ENCODE results near the gene ABI3BP. TPM values are rescaled to one million over a fixed set of nuclear protein-coding genes. Genes with fewer than 3 reads are reported as not detected.

ABI3BP gene
- total and polyA plus RNA-seq, 4 donors, result 5.4 to 49.5 (median 39.3) TPM

DNA sequence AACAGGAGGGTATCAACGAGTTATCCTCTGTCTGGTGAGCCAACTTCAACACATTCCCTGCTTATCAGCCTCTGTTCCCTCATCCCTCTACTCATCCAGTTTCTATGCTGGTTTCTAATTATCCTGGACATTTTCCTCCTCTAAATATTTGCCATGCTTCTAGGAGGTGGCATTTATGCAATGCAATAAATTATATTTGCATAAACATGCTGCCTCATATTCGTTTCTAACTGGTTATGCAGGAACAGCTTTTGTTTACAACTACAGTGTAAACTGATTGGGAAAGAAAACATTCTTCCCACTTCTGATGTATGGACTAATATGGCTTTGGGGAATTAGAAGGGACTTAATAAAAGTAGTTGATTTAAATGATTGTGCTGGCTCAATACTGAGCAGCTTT is 161.6 kb downstream of the ABI3BP start:
- 89% methylated on average over 1 of the region's 2 CpGs for WGBS (ENCODE audit: insufficient coverage)
- DNase-seq (ENCODE audit: low read depth in 4 of 6, low spot score in 6 of 6), result no peak
- H3K27me3 ChIP-seq (ENCODE audit: control insufficient read depth, insufficient read depth, low read length), result no peaks in the 10 kb centered on the region
- no peaks in the 10 kb centered on the region for H3K9me3 ChIP-seq (ENCODE audit: control insufficient read depth, insufficient read depth, low read length)
- no peaks in the 10 kb centered on the region for H3K36me3 ChIP-seq (ENCODE audit: control insufficient read depth, insufficient read depth, low read length)
- peaks cover 4% of the 10 kb centered on the region for H3K4me1 ChIP-seq (ENCODE audit: control insufficient read depth, insufficient read depth, low read length)
- no peak overlapping the region for H3K27ac ChIP-seq (ENCODE audit: low read depth, low read length)
- H3K4me3 ChIP-seq (ENCODE audit: low read depth, low read length), result no peak overlapping the region

DNA sequence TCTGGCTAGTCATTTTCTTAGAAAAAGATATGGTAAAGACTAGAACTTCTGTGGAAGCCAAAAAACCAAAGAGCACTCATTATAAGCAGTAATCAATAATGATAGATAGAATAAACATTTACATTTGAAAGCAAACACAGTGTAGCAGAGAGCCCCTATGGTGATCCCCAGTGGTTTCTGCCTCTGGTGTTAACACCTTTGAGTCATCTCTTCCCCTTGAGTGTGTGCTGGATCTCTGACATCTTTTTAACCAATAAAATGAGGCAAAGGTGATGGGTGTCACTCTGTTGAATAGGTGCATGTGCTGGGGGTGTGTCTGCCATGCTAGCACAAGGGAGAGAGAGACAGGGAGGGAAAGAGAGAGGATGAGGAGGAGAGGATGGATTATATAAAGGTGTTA is 162.3 kb downstream of the ABI3BP start:
- Histone ChIP-seq H3K27me3 (ENCODE audit: control insufficient read depth, insufficient read depth, low read length) (no peaks in the 10 kb centered on the region), H3K4me1 (ENCODE audit: control insufficient read depth, insufficient read depth, low read length) (peaks cover 4% of the 10 kb centered on the region), H3K4me3 (ENCODE audit: low read depth, low read length) (no peak overlapping the region), H3K36me3 (ENCODE audit: control insufficient read depth, insufficient read depth, low read length) (no peaks in the 10 kb centered on the region), H3K9me3 (ENCODE audit: control insufficient read depth, insufficient read depth, low read length) (no peaks in the 10 kb centered on the region), H3K27ac (ENCODE audit: low read depth, low read length) (no peak overlapping the region)
- DNase-seq (ENCODE audit: low read depth in 4 of 6, low spot score in 6 of 6), result no peak

DNA sequence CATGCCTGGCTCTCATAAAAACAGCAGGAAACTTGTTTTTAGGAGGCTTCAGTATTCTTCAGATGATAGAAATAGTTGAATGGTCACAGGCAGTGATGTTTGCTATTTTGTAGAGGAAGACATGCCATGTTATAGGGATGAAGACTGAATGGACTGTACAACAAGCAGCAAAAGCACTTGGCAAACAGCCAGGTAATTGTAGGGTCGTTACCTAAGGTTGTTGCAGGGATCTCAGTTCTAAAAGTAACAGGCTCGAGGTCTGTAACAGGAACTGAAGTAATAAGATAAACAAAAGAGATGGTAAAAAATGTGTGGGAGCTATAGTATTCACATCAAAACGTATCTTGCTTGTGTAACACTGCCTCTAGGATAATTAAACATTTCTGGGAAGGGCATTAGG is 167.6 kb downstream of the ABI3BP start:
- WGBS (ENCODE audit: insufficient coverage), result 21% methylated on average over 2 of the region's 3 CpGs
- no peaks in the 10 kb centered on the region for H3K36me3 ChIP-seq (ENCODE audit: control insufficient read depth, insufficient read depth, low read length)

DNA sequence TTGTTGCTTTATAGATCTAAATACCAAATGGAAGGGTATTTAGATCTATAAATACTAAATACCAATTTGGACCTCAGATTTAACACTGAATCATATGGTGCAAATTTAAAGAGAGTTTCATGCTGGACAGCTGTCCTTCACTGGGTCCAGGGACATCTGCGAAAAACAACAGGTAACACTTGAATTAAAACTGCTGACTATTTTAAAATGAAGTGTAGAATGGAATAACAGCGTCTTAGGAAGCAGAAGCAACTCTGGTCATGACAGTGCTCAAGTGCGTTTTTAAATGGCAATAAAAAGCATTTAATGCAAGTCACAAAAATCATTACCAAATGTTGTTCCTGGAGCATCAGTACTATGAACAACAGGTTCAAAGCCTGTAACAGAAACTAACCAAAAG is 177.6 kb downstream of the ABI3BP start:
- no peak for DNase-seq (ENCODE audit: low read depth in 4 of 6, low spot score in 6 of 6)
- Histone ChIP-seq H3K9me3 (ENCODE audit: control insufficient read depth, insufficient read depth, low read length) (peaks cover 2% of the 10 kb centered on the region), H3K27ac (ENCODE audit: low read depth, low read length) (no peak overlapping the region), H3K27me3 (ENCODE audit: control insufficient read depth, insufficient read depth, low read length) (no peaks in the 10 kb centered on the region), H3K36me3 (ENCODE audit: control insufficient read depth, insufficient read depth, low read length) (no peaks in the 10 kb centered on the region), H3K4me1 (ENCODE audit: control insufficient read depth, insufficient read depth, low read length) (no peaks in the 10 kb centered on the region), H3K4me3 (ENCODE audit: low read depth, low read length) (no peak overlapping the region)
- 91% methylated on average over 1 of the region's 3 CpGs for WGBS (ENCODE audit: insufficient coverage)

More for the DNA sequence above, 167.6 kb downstream of the ABI3BP start:
- no peak for DNase-seq (ENCODE audit: low read depth in 4 of 6, low spot score in 6 of 6)
- Histone ChIP-seq H3K27me3 (ENCODE audit: control insufficient read depth, insufficient read depth, low read length) (no peaks in the 10 kb centered on the region), H3K9me3 (ENCODE audit: control insufficient read depth, insufficient read depth, low read length) (no peaks in the 10 kb centered on the region), H3K27ac (ENCODE audit: low read depth, low read length) (no peak overlapping the region), H3K4me3 (ENCODE audit: low read depth, low read length) (no peak overlapping the region), H3K4me1 (ENCODE audit: control insufficient read depth, insufficient read depth, low read length) (no peaks in the 10 kb centered on the region)

DNA sequence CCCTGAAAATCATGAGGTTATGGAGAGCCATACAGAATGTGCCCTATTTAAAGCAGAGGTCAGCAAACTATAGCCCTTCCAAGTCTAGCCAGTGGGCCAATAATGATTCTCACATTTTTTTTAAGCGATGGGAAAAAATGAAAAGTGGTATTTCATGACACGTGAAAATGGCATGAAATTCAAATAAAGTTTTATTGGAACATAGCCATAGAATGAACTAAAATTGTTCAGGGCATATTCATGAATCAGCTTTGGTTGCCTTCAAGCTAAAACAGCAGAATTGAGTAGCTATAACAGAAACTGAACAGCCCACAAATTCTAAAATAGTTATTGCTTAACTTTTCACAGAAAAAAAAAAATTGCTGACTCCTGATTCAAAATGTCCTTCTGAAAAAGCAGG is 179.4 kb downstream of the ABI3BP start:
- Histone ChIP-seq H3K4me1 (ENCODE audit: control insufficient read depth, insufficient read depth, low read length) (no peaks in the 10 kb centered on the region), H3K27ac (ENCODE audit: low read depth, low read length) (no peak overlapping the region), H3K4me3 (ENCODE audit: low read depth, low read length) (no peak overlapping the region), H3K36me3 (ENCODE audit: control insufficient read depth, insufficient read depth, low read length) (no peaks in the 10 kb centered on the region), H3K9me3 (ENCODE audit: control insufficient read depth, insufficient read depth, low read length) (peaks cover 2% of the 10 kb centered on the region), H3K27me3 (ENCODE audit: control insufficient read depth, insufficient read depth, low read length) (no peaks in the 10 kb centered on the region)
- DNase-seq (ENCODE audit: low read depth in 4 of 6, low spot score in 6 of 6), result no peak
- 80% methylated on average over 1 of the region's 2 CpGs for WGBS (ENCODE audit: insufficient coverage)

DNA sequence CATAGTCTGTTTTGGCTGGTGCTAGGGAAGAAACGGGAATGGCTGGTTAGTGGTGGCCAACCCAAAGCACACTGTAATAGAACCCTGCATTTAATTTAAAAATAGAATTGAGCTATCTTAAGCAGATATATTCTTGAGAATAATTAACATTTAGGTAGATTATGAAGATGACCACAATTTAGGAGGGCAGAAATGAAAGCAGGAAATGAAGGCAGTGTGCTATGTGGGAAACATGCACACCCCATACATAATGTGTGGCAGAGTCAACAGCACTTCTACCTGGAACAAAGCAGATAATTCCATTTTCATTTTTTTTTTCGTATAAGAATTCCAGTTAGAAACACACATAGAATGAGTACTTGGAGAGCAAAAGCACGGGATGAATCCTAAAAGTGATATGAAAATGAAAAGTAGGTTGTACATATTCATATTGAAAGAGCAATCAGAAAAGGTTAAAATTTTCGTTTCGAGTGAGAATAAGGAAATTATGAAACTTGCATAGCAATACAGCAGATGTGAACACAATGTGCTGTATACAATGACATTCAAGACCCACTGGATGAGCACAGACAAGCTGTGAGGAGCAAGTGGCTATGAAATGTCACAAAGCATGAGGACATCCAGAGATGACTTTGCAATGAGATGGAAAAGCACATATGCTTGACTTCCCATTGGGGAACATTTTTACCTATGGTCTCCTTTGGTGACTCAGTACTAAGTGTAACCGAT is 181.3 kb downstream of the ABI3BP start:
- DNase-seq (ENCODE audit: low read depth in 4 of 6, low spot score in 6 of 6), result no peak
- H3K36me3 ChIP-seq (ENCODE audit: control insufficient read depth, insufficient read depth, low read length), result no peaks in the 10 kb centered on the region
- H3K9me3 ChIP-seq (ENCODE audit: control insufficient read depth, insufficient read depth, low read length), result peaks cover 2% of the 10 kb centered on the region
- WGBS (ENCODE audit: insufficient coverage), result 100% methylated on average over 2 of the region's 6 CpGs
- no peaks in the 10 kb centered on the region for H3K4me1 ChIP-seq (ENCODE audit: control insufficient read depth, insufficient read depth, low read length)
- H3K4me3 ChIP-seq (ENCODE audit: low read depth, low read length), result no peak overlapping the region
- no peak overlapping the region for H3K27ac ChIP-seq (ENCODE audit: low read depth, low read length)
- no peaks in the 10 kb centered on the region for H3K27me3 ChIP-seq (ENCODE audit: control insufficient read depth, insufficient read depth, low read length)

DNA sequence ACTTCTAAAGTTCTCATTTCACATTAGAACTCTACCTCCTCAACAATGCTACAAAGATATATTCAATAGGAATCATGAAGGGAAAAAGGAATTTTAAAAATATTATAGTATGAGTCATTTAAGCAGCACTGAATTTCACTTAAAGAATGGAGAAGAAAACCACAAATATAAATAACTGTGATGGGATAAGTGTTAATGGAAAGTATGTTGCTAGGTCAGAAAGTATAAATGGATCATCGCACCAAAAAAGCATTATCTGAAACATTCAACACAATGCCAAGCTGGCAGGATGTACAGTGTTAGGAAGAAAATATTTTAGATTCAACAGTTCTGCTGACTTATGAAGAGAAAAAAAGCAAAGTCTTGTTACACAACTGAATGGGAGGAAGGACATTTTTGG is 182.6 kb downstream of the ABI3BP start:
- WGBS (ENCODE audit: insufficient coverage), result no CpG with 5 or more reads among the region's 1 CpG
- H3K27ac ChIP-seq (ENCODE audit: low read depth, low read length), result no peak overlapping the region
- no peaks in the 10 kb centered on the region for H3K4me1 ChIP-seq (ENCODE audit: control insufficient read depth, insufficient read depth, low read length)
- DNase-seq (ENCODE audit: low read depth in 4 of 6, low spot score in 6 of 6), result no peak
- H3K27me3 ChIP-seq (ENCODE audit: control insufficient read depth, insufficient read depth, low read length), result no peaks in the 10 kb centered on the region
- H3K36me3 ChIP-seq (ENCODE audit: control insufficient read depth, insufficient read depth, low read length), result no peaks in the 10 kb centered on the region
- peaks cover 2% of the 10 kb centered on the region for H3K9me3 ChIP-seq (ENCODE audit: control insufficient read depth, insufficient read depth, low read length)
- H3K4me3 ChIP-seq (ENCODE audit: low read depth, low read length), result no peak overlapping the region

DNA sequence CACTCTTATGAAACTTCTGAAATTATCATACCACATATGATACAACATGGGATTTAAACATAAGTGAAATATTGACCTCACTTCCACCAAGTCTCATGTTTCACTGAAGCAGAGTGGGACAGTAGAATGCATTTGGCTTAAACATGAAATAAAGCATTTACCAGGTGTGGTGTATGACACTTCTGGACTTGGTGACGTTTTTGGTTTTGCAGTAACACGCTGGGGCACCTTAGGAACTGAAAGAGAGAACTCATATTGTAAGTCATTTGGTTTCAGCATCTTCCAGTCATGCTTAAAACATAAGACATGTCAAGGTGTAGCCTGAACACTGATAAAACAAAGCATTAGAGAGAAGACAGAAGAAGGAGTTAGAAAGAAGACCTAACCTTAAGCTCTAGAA is 188.6 kb downstream of the ABI3BP start:
- Histone ChIP-seq H3K27ac (ENCODE audit: low read depth, low read length) (no peak overlapping the region), H3K9me3 (ENCODE audit: control insufficient read depth, insufficient read depth, low read length) (no peaks in the 10 kb centered on the region), H3K27me3 (ENCODE audit: control insufficient read depth, insufficient read depth, low read length) (no peaks in the 10 kb centered on the region), H3K4me3 (ENCODE audit: low read depth, low read length) (no peak overlapping the region), H3K36me3 (ENCODE audit: control insufficient read depth, insufficient read depth, low read length) (no peaks in the 10 kb centered on the region), H3K4me1 (ENCODE audit: control insufficient read depth, insufficient read depth, low read length) (no peaks in the 10 kb centered on the region)
- no CpG with 5 or more reads among the region's 2 CpGs for WGBS (ENCODE audit: insufficient coverage)
- no peak for DNase-seq (ENCODE audit: low read depth in 4 of 6, low spot score in 6 of 6)

DNA sequence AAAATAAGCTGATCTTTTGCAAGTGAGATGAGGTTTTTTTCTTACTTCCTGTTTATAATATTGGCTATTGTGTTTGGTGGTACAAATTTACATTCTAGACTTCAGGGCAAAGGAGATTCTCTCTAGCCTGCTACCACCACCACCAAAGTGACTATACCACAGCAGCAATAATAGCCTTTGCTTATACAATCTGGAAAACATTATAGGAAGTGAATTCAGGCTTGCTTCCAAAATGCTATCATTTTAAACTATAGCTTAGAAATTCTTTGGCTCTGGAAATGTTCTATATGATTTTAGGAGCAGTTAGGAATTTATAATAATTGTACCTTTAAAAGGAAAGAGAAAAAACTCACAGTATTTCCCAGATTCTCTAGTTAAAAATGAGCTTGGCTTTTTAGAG is 189.5 kb downstream of the ABI3BP start:
- no peaks in the 10 kb centered on the region for H3K36me3 ChIP-seq (ENCODE audit: control insufficient read depth, insufficient read depth, low read length)
- no peak for DNase-seq (ENCODE audit: low read depth in 4 of 6, low spot score in 6 of 6)
- H3K4me3 ChIP-seq (ENCODE audit: low read depth, low read length), result no peak overlapping the region
- H3K27me3 ChIP-seq (ENCODE audit: control insufficient read depth, insufficient read depth, low read length), result no peaks in the 10 kb centered on the region
- no peaks in the 10 kb centered on the region for H3K9me3 ChIP-seq (ENCODE audit: control insufficient read depth, insufficient read depth, low read length)
- no peaks in the 10 kb centered on the region for H3K4me1 ChIP-seq (ENCODE audit: control insufficient read depth, insufficient read depth, low read length)
- H3K27ac ChIP-seq (ENCODE audit: low read depth, low read length), result no peak overlapping the region

DNA sequence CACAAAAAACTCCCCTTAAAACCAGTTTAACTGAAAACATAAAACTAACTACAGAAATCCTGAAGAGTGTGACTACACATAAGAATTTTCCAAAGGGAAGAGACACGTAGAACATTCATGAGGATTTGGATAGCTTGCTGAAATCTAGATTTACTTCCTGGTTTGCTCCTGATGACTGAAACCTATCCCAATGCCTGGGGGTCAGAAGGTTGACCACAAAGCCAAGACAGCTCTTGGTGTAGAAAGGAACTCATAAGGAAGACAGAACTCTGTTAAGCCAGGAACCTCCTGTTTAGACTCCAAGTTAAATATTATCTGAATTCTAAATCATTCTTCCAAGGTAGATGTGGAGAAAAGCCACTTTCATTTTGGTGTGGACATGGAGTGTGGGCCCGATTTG is 191.1 kb downstream of the ABI3BP start:
- WGBS (ENCODE audit: insufficient coverage), result 100% methylated on average over 1 of the region's 2 CpGs
- no peak overlapping the region for H3K4me3 ChIP-seq (ENCODE audit: low read depth, low read length)
- no peaks in the 10 kb centered on the region for H3K36me3 ChIP-seq (ENCODE audit: control insufficient read depth, insufficient read depth, low read length)
- no peaks in the 10 kb centered on the region for H3K27me3 ChIP-seq (ENCODE audit: control insufficient read depth, insufficient read depth, low read length)
- no peak overlapping the region for H3K27ac ChIP-seq (ENCODE audit: low read depth, low read length)
- no peaks in the 10 kb centered on the region for H3K9me3 ChIP-seq (ENCODE audit: control insufficient read depth, insufficient read depth, low read length)
- H3K4me1 ChIP-seq (ENCODE audit: control insufficient read depth, insufficient read depth, low read length), result no peaks in the 10 kb centered on the region
- DNase-seq (ENCODE audit: low read depth in 4 of 6, low spot score in 6 of 6), result no peak

All from spinal cord (tissue), 10 donors.